ENCODE results near the gene PRDM9.

PRDM9 gene

GRCh38 chr5:23528677-23529076, 21.3 kb downstream of the PRDM9 start:
- no peak for DNase-seq

GRCh38 chr5:23530571-23530970, 23.2 kb downstream of the PRDM9 start:
- DNase-seq, result no peak

DNA sequence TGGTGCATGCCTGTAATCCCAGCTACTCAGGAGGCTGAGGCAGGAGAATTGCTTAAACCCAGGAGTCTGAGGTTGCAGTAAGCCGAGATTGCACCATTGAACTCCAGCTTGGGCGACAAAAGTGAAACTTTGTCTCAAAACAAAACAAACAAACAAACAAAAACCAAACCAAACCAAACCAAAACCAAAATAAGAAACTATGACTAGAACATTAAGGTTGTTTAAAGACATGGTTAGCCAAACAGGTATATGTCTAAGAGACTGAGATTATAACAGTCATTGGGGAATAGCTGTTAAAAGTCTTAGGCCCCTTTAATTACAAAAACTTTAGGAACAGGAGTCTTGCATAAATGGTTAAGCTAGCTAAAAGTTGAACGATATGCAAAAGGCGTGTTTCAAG, 63.6 kb downstream of the PRDM9 start:
- DNase-seq, result no peak

Measured in activated CD4-positive, alpha-beta T cell treated with anti-CD3 and anti-CD28 coated beads, Interleukin-2, Interleukin-6, amounts not matched to agents 100 ng/mL and 50 ng/mL, durations not matched to agents 16 hours and 8 hours (primary cell).